ENCODE results near the gene DDX54. TPM values are rescaled to one million over a fixed set of nuclear protein-coding genes. Genes with fewer than 3 reads are reported as not detected.
A peak's percentile ranks its signal among the peaks of the same experiment; 100 is the strongest.

The DDX54 gene
- total RNA-seq, 2 experiments from 2014 or later: 70.1 to 74.2 TPM

GRCh38 chr12:113135178-113136127 is 49.8 kb downstream of the DDX54 start, which contains the start of gene RASAL1:
Gene RASAL1, minus strand, starts transcription at chr12:113135761. Its CDS starts 299 bp downstream, at chr12:113135462.
- Mint-ChIP-seq H3K9me3 (no peaks in the 10 kb centered on the region), H3K27me3 (peaks cover 2% of the 10 kb centered on the region), H3K27ac (peak within 1 kb of the TSS; percentile 79), H3K36me3 (no peaks in the 10 kb centered on the region), H3K4me3 (peak within 1 kb of the TSS; percentile 81), H3K4me1 (peaks cover 11% of the 10 kb centered on the region)
- DNase-seq (peak; percentile 88), ATAC-seq (ENCODE audit: low read depth) (peak; percentile 93)
- POLR2A ChIA-PET: interaction anchor here (0.9 kb wide), 1 partner anchor 17 kb away, joined by 4 read pairs; no protein-coding TSS in a partner anchor

- Mint-ChIP-seq H3K4me3 (peak overlapping the region; percentile 81), H3K36me3 (no peaks in the 10 kb centered on the region), H3K4me1 (peaks cover 11% of the 10 kb centered on the region), H3K27me3 (peaks cover 2% of the 10 kb centered on the region), H3K9me3 (no peaks in the 10 kb centered on the region), H3K27ac (no peak overlapping the region)
- DNase-seq (no peak), ATAC-seq (ENCODE audit: low read depth) (no peak)
- POLR2A ChIA-PET: no interaction called here
Observed at GRCh38 chr12:113134521-113134951, 50.7 kb downstream of the DDX54 start.

- no peak overlapping the region for H3K4me3 Mint-ChIP-seq
- H3K9me3 Mint-ChIP-seq: no peaks in the 10 kb centered on the region
- peaks cover 14% of the 10 kb centered on the region for H3K4me1 Mint-ChIP-seq
- H3K36me3 Mint-ChIP-seq: no peaks in the 10 kb centered on the region
- no peak for DNase-seq
- H3K27me3 Mint-ChIP-seq: peaks cover 2% of the 10 kb centered on the region
- no peak overlapping the region for H3K27ac Mint-ChIP-seq
- POLR2A ChIA-PET: no interaction called here
- ATAC-seq (ENCODE audit: low read depth): no peak
Observed at GRCh38 chr12:113134071-113134470, 51.2 kb downstream of the DDX54 start.

GRCh38 chr12:113133666-113134065 is 51.6 kb downstream of the DDX54 start:
- no peak for ATAC-seq (ENCODE audit: low read depth)
- H3K36me3 Mint-ChIP-seq: no peaks in the 10 kb centered on the region
- no peak overlapping the region for H3K4me3 Mint-ChIP-seq
- no peak overlapping the region for H3K27ac Mint-ChIP-seq
- DNase-seq: no peak
- H3K4me1 Mint-ChIP-seq: peaks cover 14% of the 10 kb centered on the region
- H3K27me3 Mint-ChIP-seq: peaks cover 2% of the 10 kb centered on the region
- H3K9me3 Mint-ChIP-seq: no peaks in the 10 kb centered on the region
- POLR2A ChIA-PET: no interaction called here

- Mint-ChIP-seq H3K4me1 (peaks cover 16% of the 10 kb centered on the region), H3K27me3 (peaks cover 5% of the 10 kb centered on the region), H3K9me3 (no peaks in the 10 kb centered on the region), H3K36me3 (no peaks in the 10 kb centered on the region), H3K4me3 (no peak overlapping the region), H3K27ac (no peak overlapping the region)
- no peak for ATAC-seq (ENCODE audit: low read depth)
- POLR2A ChIA-PET: no interaction called here
- no peak for DNase-seq
Observed at GRCh38 chr12:113133036-113133435, 52.2 kb downstream of the DDX54 start.

GRCh38 chr12:113131556-113131955 is 53.7 kb downstream of the DDX54 start:
- H3K27me3 Mint-ChIP-seq: peaks cover 8% of the 10 kb centered on the region
- H3K27ac Mint-ChIP-seq: no peak overlapping the region
- H3K9me3 Mint-ChIP-seq: no peaks in the 10 kb centered on the region
- no peak overlapping the region for H3K4me3 Mint-ChIP-seq
- peaks cover 15% of the 10 kb centered on the region for H3K4me1 Mint-ChIP-seq
- ATAC-seq (ENCODE audit: low read depth) (no peak), DNase-seq (no peak)
- no peaks in the 10 kb centered on the region for H3K36me3 Mint-ChIP-seq
- POLR2A ChIA-PET: no interaction called here

- POLR2A ChIA-PET: no interaction called here
- DNase-seq (no peak), ATAC-seq (ENCODE audit: low read depth) (no peak)
- Mint-ChIP-seq H3K27ac (no peak overlapping the region), H3K27me3 (peaks cover 8% of the 10 kb centered on the region), H3K4me3 (no peak overlapping the region), H3K36me3 (no peaks in the 10 kb centered on the region), H3K9me3 (no peaks in the 10 kb centered on the region), H3K4me1 (peaks cover 7% of the 10 kb centered on the region)
Observed at GRCh38 chr12:113130457-113131135, 54.7 kb downstream of the DDX54 start.

- Mint-ChIP-seq H3K4me1 (peaks cover 5% of the 10 kb centered on the region), H3K9me3 (no peaks in the 10 kb centered on the region), H3K27ac (no peak overlapping the region), H3K4me3 (no peak overlapping the region), H3K36me3 (no peaks in the 10 kb centered on the region), H3K27me3 (peaks cover 6% of the 10 kb centered on the region)
- ATAC-seq (ENCODE audit: low read depth) (no peak), DNase-seq (no peak)
- POLR2A ChIA-PET: interaction anchor here (0.6 kb wide), 1 partner anchor 11 kb away, joined by 4 read pairs; no protein-coding TSS in a partner anchor
Observed at GRCh38 chr12:113129664-113130456, 55.4 kb downstream of the DDX54 start.

GRCh38 chr12:113128802-113129663 is 56.2 kb downstream of the DDX54 start:
- DNase-seq: no peak
- no peak overlapping the region for H3K27ac Mint-ChIP-seq
- no peak overlapping the region for H3K4me3 Mint-ChIP-seq
- no peaks in the 10 kb centered on the region for H3K9me3 Mint-ChIP-seq
- peaks cover 5% of the 10 kb centered on the region for H3K4me1 Mint-ChIP-seq
- POLR2A ChIA-PET: interaction anchor here (0.6 kb wide), 1 partner anchor 12 kb away, joined by 4 read pairs; no protein-coding TSS in a partner anchor
- peak; percentile 31 for ATAC-seq (ENCODE audit: low read depth)
- H3K27me3 Mint-ChIP-seq: peaks cover 10% of the 10 kb centered on the region
- H3K36me3 Mint-ChIP-seq: no peaks in the 10 kb centered on the region

- Mint-ChIP-seq H3K27ac (no peak overlapping the region), H3K36me3 (no peaks in the 10 kb centered on the region), H3K4me3 (no peak overlapping the region), H3K27me3 (peaks cover 16% of the 10 kb centered on the region), H3K9me3 (no peaks in the 10 kb centered on the region), H3K4me1 (peaks cover 5% of the 10 kb centered on the region)
- DNase-seq (no peak), ATAC-seq (ENCODE audit: low read depth) (no peak)
- POLR2A ChIA-PET: no interaction called here
Observed at GRCh38 chr12:113127791-113128199, 57.5 kb downstream of the DDX54 start.

- Mint-ChIP-seq H3K36me3 (no peaks in the 10 kb centered on the region), H3K27me3 (peaks cover 13% of the 10 kb centered on the region), H3K4me3 (no peak overlapping the region), H3K4me1 (no peaks in the 10 kb centered on the region), H3K9me3 (no peaks in the 10 kb centered on the region), H3K27ac (no peak overlapping the region)
- no peak for DNase-seq
- no peak for ATAC-seq (ENCODE audit: low read depth)
- POLR2A ChIA-PET: no interaction called here
Observed at GRCh38 chr12:113120670-113121370, 64.5 kb downstream of the DDX54 start.
